PC-9 (cell line): ENCODE data around the gene CELF2. TPM values are rescaled to one million over a fixed set of nuclear protein-coding genes. Genes with fewer than 3 reads are reported as not detected.

Source experiments
- BruUV-seq: library from RNA; stranded (reverse); fragments of 400-500 nt; replicated peaks from 2 replicates; lab custom pipeline; 2021; lab: Mats Ljungman, UMichigan
- CTCF ChIA-PET: fragments of 300-600 bp; sonication (Branson Sonifier 250); formaldehyde crosslinking; loops from one replicate; lab custom pipeline; 2022; ENCODE audit warnings: antibody characterized with exemption; lab: Charles Lee
- POLR2A ChIA-PET: fragments of 300-600 bp; sonication (Branson Sonifier 250); formaldehyde crosslinking; loops from one replicate; lab custom pipeline; 2022; ENCODE audit warnings: antibody characterized with exemption; ENCODE audit not compliant: unreplicated experiment; lab: Charles Lee
- DNase-seq, 2 experiments: peaks; one replicate each; pipeline versions ENCODE4 v3.0.0 to v3.0.0-alpha.2; 2015 to 2022; ENCODE audit warnings: mixed read lengths in 1 of 2
- H2AFZ ChIP-seq: fragments of 200-600 bp; sonication (generic); 2 replicates; pipeline ENCODE4 v1.8.1; 2017; ENCODE audit warnings: antibody characterized with exemption
- H3F3A ChIP-seq: fragments of 200-600 bp; sonication (generic); 2 replicates; pipeline ENCODE4 v1.8.1; 2017; ENCODE audit warnings: antibody characterized with exemption, mild to moderate bottlenecking, low read depth; ENCODE audit not compliant: insufficient read depth
- H3K27ac ChIP-seq: fragments of 200-600 bp; sonication (generic); 2 replicates; pipeline ENCODE4 v1.6.1; 2016; ENCODE audit warnings: mixed run types
- H3K27me3 ChIP-seq: fragments of 200-600 bp; sonication (generic); 2 replicates; pipeline ENCODE4 v1.6.1; 2016; ENCODE audit warnings: low read depth, mixed run types; ENCODE audit not compliant: insufficient read depth
- H3K36me3 ChIP-seq: fragments of 200-600 bp; sonication (generic); 2 replicates; pipeline ENCODE4 v1.6.1; 2016; ENCODE audit warnings: low read depth, mixed run types
- H3K4me1 ChIP-seq: fragments of 200-600 bp; sonication (generic); replicated peaks from 2 replicates; pipeline ENCODE4 v1.6.1; 2016; ENCODE audit warnings: mixed run types; ENCODE audit not compliant: insufficient read depth
- H3K4me2 ChIP-seq: fragments of 200-600 bp; sonication (generic); 2 replicates; pipeline ENCODE4 v1.6.1; 2017; ENCODE audit warnings: mixed run types
- H3K4me3 ChIP-seq: fragments of 200-600 bp; sonication (generic); 2 replicates; pipeline ENCODE4 v1.6.1; 2016; ENCODE audit warnings: mixed run types
- H3K79me2 ChIP-seq: fragments of 200-600 bp; sonication (generic); 2 replicates; pipeline ENCODE4 v1.6.1; 2017; ENCODE audit warnings: low read depth, mixed run types
- H3K9me2 ChIP-seq: fragments of 200-600 bp; sonication (generic); 2 replicates; pipeline ENCODE4 v1.8.1; 2017; ENCODE audit warnings: mild to moderate bottlenecking; ENCODE audit not compliant: insufficient read depth
- H3K9me3 ChIP-seq: fragments of 200-600 bp; sonication (generic); 2 replicates; pipeline ENCODE4 v1.8.1; 2016; ENCODE audit warnings: low read depth; ENCODE audit not compliant: insufficient read depth
- H4K20me1 ChIP-seq: fragments of 200-600 bp; sonication (generic); 2 replicates; pipeline ENCODE4 v1.8.1; 2017; ENCODE audit not compliant: insufficient read depth
- CTCF ChIP-seq: fragments of 200-600 bp; sonication (generic); conservative IDR thresholded peaks from 2 replicates; pipeline ENCODE4 v1.6.1; 2017; ENCODE audit warnings: mixed run types, antibody characterized with exemption, mild to moderate bottlenecking, moderate library complexity
- EZH2 ChIP-seq: fragments of 200-600 bp; sonication (generic); IDR thresholded peaks from 2 replicates; pipeline ENCODE4 v1.8.0; 2017; ENCODE audit warnings: antibody characterized with exemption, low read depth
- intact Hi-C: fragments of 100-400 bp; cut with micrococcal nuclease; formaldehyde crosslinking; loops from one replicate; pipeline ENCODE4 v1.10.0; 2022; ENCODE audit not compliant: unreplicated experiment
- total RNA-seq: library from RNA; stranded (reverse); gene quantifications from 2 replicates; pipeline ENCODE4 v1.2.3, GENCODE V29; 2021

The CELF2 gene
- total RNA-seq, 1 experiment from 2014 or later, result not detected

GRCh38 chr10:11252887-11253286, 235.2 kb downstream of the CELF2 start:
- no peaks in the 10 kb centered on the region for H3K9me2 ChIP-seq
- ChIA-PET POLR2A (no interaction called here), CTCF (interaction anchor here (0.7 kb wide), 1 partner anchor 18 kb away, joined by 3 read pairs; no protein-coding TSS in a partner anchor)
- intact Hi-C loops, result no loop called here
- H3F3A ChIP-seq, result no peaks in the 10 kb centered on the region
- no peak overlapping the region for H3K27ac ChIP-seq
- H4K20me1 ChIP-seq, result no peaks in the 10 kb centered on the region
- no peaks in the 10 kb centered on the region for H3K9me3 ChIP-seq
- H3K79me2 ChIP-seq, result no peaks in the 10 kb centered on the region
- no peak overlapping the region for H3K4me2 ChIP-seq
- H3K27me3 ChIP-seq, result peaks cover 91% of the 10 kb centered on the region
- H3K36me3 ChIP-seq, result no peaks in the 10 kb centered on the region
- no peaks in the 10 kb centered on the region for H3K4me1 ChIP-seq
- no peak for TF ChIP-seq CTCF
- no peak for TF ChIP-seq EZH2
- H2AFZ ChIP-seq, result no peak overlapping the region
- BruUV-seq, result no TSS peak
- H3K4me3 ChIP-seq, result no peak overlapping the region
- no peak for DNase-seq

GRCh38 chr10:11253385-11254002, 235.8 kb downstream of the CELF2 start:
- DNase-seq, result no peak
- Histone ChIP-seq H3K79me2 (no peaks in the 10 kb centered on the region), H3K9me3 (no peaks in the 10 kb centered on the region), H3K4me1 (no peaks in the 10 kb centered on the region), H4K20me1 (no peaks in the 10 kb centered on the region), H3K4me3 (no peak overlapping the region), H3K36me3 (no peaks in the 10 kb centered on the region), H3F3A (no peaks in the 10 kb centered on the region), H3K27ac (no peak overlapping the region), H3K9me2 (no peaks in the 10 kb centered on the region), H2AFZ (no peak overlapping the region), H3K27me3 (peaks cover 93% of the 10 kb centered on the region), H3K4me2 (no peak overlapping the region)
- no TSS peak for BruUV-seq
- TF ChIP-seq EZH2 (no peak), CTCF (no peak)
- POLR2A ChIA-PET, result interaction anchor here (0.5 kb wide), 1 partner anchor 626 kb away, joined by 4 read pairs; no protein-coding TSS in a partner anchor
- CTCF ChIA-PET, result interaction anchor here (0.7 kb wide), 1 partner anchor 17 kb away, joined by 3 read pairs; no protein-coding TSS in a partner anchor
- intact Hi-C loops, result no loop called here

GRCh38 chr10:11255156-11255555, 237.5 kb downstream of the CELF2 start:
- intact Hi-C loops, result no loop called here
- BruUV-seq, result no TSS peak

More at GRCh38 chr10:11255156-11255555, 237.5 kb downstream of the CELF2 start:
- Histone ChIP-seq H3K4me1 (no peaks in the 10 kb centered on the region), H4K20me1 (no peaks in the 10 kb centered on the region), H3K4me2 (no peak overlapping the region), H3F3A (no peaks in the 10 kb centered on the region), H3K9me2 (no peaks in the 10 kb centered on the region), H3K79me2 (no peaks in the 10 kb centered on the region), H3K9me3 (no peaks in the 10 kb centered on the region), H3K4me3 (no peak overlapping the region), H3K36me3 (no peaks in the 10 kb centered on the region), H3K27ac (no peak overlapping the region), H2AFZ (no peak overlapping the region), H3K27me3 (peaks cover 94% of the 10 kb centered on the region)
- ChIA-PET CTCF (no interaction called here), POLR2A (no interaction called here)
- TF ChIP-seq CTCF (no peak), EZH2 (no peak)
- no peak for DNase-seq
